Lung (tissue), 12 donors: ENCODE results near the gene CEP164. TPM values are rescaled to one million over a fixed set of nuclear protein-coding genes. Genes with fewer than 3 reads are reported as not detected.

ENCODE experiments used
- ATAC-seq: fragments of 200-7000 bp; cut with Tn5 transposase; one replicate; pipeline ENCODE4 v1.9.1; 2020; ENCODE audit warnings: moderate number of reproducible peaks; ENCODE audit not compliant: insufficient read depth, low FRiP score
- DNase-seq, 3 donors: peaks; one replicate each; pipeline ENCODE4 v3.0.0-alpha.2; 2013 to 2017
- H3K27ac ChIP-seq, 2 donors: one replicate each; pipeline ENCODE4 v1.5.1; 2013; ENCODE audit warnings: mild to moderate bottlenecking in 2 of 2, moderate library complexity in 2 of 2, control low read depth in 1 of 2, inconsistent platforms in 1 of 2, low read depth in 1 of 2, low read length in 1 of 2
- H3K27me3 ChIP-seq, 3 donors: one replicate each; pipeline ENCODE4 v1.5.1; 2013; ENCODE audit warnings: low read length in 2 of 3; ENCODE audit not compliant: control insufficient read depth in 3 of 3, insufficient read depth in 3 of 3
- H3K36me3 ChIP-seq, 4 donors: one replicate each; pipeline ENCODE4 v1.5.1; 2013; ENCODE audit warnings: low read length in 4 of 4, mild to moderate bottlenecking in 1 of 4, moderate library complexity in 1 of 4; ENCODE audit not compliant: control insufficient read depth in 4 of 4, insufficient read depth in 4 of 4
- H3K4me1 ChIP-seq, 5 donors: one replicate each; pipeline ENCODE4 v1.5.1; 2013; ENCODE audit warnings: low read length in 5 of 5, mild to moderate bottlenecking in 2 of 5, moderate library complexity in 1 of 5; ENCODE audit not compliant: control insufficient read depth in 5 of 5, insufficient read depth in 5 of 5
- H3K4me3 ChIP-seq: one replicate; pipeline ENCODE4 v1.5.1; 2013; ENCODE audit warnings: mild to moderate bottlenecking, control low read depth, moderate library complexity
- H3K9ac ChIP-seq, 2 donors: one replicate each; pipeline ENCODE4 v1.5.1; 2013; ENCODE audit warnings: low read length in 2 of 2, control low read depth in 1 of 2; ENCODE audit not compliant: insufficient read depth in 1 of 2
- H3K9me3 ChIP-seq, 4 donors: one replicate each; pipeline ENCODE4 v1.5.1; 2013; ENCODE audit warnings: low read length in 3 of 4, mild to moderate bottlenecking in 1 of 4, moderate library complexity in 1 of 4; ENCODE audit not compliant: control insufficient read depth in 4 of 4, insufficient read depth in 3 of 4
- WGBS, 2 donors: extraction: QIAGEN DNeasy Blood & Tissue Kit; methylation state at CpG; one replicate each; pipeline ENCODE4 v1.1.7; 2013; 5-methylcytosine and 5-hydroxymethylcytosine counted together
- polyA plus RNA-seq, 2 donors: library from polyadenylated mRNA; stranded (reverse); fragments of 200-250 nt; gene quantifications; one replicate each; pipeline ENCODE4 v1.2.1, GENCODE V29; 2013
- total RNA-seq, 2 donors: library from RNA; depleted of rRNA in 1 of 2; stranded (reverse); fragments of >200 nt in 1 of 2; gene quantifications; one replicate each; pipeline ENCODE4 v1.2.1, GENCODE V29; 2014 to 2021
- TF ChIP-seq, protein P1 (sequence below): IDR thresholded peaks from 2 replicates; pipeline ENCODE4 v1.5.1; 2012; ENCODE audit warnings: mild to moderate bottlenecking; ENCODE audit errors: control extremely low read depth, extremely low read depth
- donor health status: control.
- donor health status: control.
- donor health status: Bipolar disorder and iron deficiency.
- donor health status: healthy.
- donor health status: DM: yes; HTN: yes; CAD: no.

CEP164 gene
- total and polyA plus RNA-seq, 4 donors = 12.0 to 36.1 (median 26.7) TPM

DNA sequence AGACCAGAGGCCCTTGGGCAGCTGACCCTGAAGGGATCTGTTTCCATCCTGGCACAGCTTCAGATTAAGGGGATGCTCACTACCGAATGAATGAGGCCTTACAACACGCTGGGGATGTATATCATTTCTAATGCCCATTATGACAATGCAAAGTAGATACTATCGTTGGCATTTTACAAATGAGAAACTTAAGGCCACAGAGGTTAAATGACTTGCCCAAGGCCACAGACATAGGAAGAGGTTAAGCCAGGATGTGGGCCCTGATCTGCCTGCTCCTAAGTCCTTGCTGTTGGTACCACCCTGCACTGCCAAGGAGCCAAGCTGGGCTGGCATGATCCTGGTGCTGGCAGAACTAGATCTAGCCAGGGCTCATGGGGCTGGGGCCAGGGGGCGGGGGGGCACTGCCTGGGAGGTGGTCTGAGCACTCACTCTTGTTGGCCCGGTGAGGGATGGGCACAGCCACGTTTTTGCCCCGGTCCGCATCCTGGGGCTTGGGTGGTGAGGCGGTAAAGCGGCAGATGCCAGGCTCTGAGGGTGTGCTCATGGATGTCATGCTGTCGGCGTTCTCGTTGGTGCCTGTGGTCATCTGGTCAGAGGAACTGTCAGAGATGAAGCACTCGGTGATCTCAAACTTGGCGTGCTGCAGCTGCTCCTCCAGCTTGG, 102.8 kb downstream of the CEP164 start:
- Histone ChIP-seq H3K27ac (no peak overlapping the region), H3K4me1 (no peaks in the 10 kb centered on the region), H3K9ac (no peak overlapping the region), H3K9me3 (no peaks in the 10 kb centered on the region), H3K4me3 (no peak overlapping the region), H3K36me3 (peaks cover 0 to 2% (median 0%) of the 10 kb centered on the region in 4 donors), H3K27me3 (peaks cover 0 to 10% (median 0%) of the 10 kb centered on the region in 3 donors)
- TF ChIP-seq, protein P1, sequence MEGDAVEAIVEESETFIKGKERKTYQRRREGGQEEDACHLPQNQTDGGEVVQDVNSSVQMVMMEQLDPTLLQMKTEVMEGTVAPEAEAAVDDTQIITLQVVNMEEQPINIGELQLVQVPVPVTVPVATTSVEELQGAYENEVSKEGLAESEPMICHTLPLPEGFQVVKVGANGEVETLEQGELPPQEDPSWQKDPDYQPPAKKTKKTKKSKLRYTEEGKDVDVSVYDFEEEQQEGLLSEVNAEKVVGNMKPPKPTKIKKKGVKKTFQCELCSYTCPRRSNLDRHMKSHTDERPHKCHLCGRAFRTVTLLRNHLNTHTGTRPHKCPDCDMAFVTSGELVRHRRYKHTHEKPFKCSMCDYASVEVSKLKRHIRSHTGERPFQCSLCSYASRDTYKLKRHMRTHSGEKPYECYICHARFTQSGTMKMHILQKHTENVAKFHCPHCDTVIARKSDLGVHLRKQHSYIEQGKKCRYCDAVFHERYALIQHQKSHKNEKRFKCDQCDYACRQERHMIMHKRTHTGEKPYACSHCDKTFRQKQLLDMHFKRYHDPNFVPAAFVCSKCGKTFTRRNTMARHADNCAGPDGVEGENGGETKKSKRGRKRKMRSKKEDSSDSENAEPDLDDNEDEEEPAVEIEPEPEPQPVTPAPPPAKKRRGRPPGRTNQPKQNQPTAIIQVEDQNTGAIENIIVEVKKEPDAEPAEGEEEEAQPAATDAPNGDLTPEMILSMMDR = no peak
- WGBS, 2 donors = 91% methylated on average over 15 of the region's 15 CpGs
- ATAC-seq = no peak
- no peak for DNase-seq

DNA sequence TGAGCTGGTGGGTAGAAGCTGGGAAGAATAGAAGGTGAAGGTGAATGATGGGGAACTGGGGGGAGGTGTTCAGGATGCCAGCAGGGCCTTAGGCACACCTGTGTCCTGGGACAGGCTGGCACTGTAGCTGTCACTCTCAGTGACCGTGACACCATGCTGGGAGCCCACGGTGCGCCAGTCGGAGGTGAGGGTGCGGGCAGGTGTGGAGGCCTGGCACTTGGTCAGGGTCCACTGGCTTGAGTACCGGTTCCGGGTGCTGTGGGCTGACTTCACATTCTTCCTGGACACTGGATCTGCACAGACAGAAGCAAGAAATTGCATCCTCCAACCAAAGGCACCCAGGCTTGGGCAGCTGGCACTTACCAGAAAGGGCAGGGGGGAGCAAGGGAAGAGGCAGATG, 103.8 kb downstream of the CEP164 start:
- DNase-seq (no peak), ATAC-seq (no peak)
- Histone ChIP-seq H3K4me1 (no peaks in the 10 kb centered on the region), H3K27ac (no peak overlapping the region), H3K4me3 (no peak overlapping the region), H3K27me3 (peaks cover 0 to 10% (median 0%) of the 10 kb centered on the region in 3 donors), H3K36me3 (peaks cover 0 to 2% (median 0%) of the 10 kb centered on the region in 4 donors), H3K9me3 (no peaks in the 10 kb centered on the region), H3K9ac (no peak overlapping the region)
- 97 to 99% methylated on average over 7 of the region's 7 CpGs for WGBS, 2 donors
- TF ChIP-seq, protein P1 = no peak

DNA sequence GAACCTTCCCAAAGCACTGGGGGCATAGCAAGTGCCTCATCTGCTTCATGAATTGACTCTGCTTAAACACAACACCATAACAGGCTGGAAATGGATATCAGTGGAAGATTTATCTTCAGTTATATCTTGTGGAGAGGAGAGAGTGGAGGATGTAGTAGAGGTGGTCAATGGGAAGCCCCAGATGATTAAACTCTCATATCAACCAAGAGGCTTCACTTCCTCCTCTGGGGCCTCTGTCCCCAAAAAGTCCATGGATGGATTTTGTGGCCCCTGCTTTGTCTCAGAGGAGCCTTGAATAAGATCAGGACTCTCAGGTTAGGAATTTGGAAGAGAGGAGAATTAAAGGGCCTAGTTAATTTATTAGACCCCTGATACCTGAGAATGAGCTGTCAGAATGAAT, 106.1 kb downstream of the CEP164 start:
- ATAC-seq = no peak

More for the DNA sequence above, 106.1 kb downstream of the CEP164 start:
- H3K4me1 ChIP-seq = no peaks in the 10 kb centered on the region
- TF ChIP-seq, protein P1 = no peak
- H3K9me3 ChIP-seq = peaks cover 0 to 4% (median 0%) of the 10 kb centered on the region in 4 donors
- H3K27me3 ChIP-seq = peaks cover 0 to 10% (median 0%) of the 10 kb centered on the region in 3 donors
- no peak overlapping the region for H3K4me3 ChIP-seq
- no peak overlapping the region for H3K27ac ChIP-seq
- DNase-seq = no peak
- H3K36me3 ChIP-seq = peaks cover 0 to 2% (median 0%) of the 10 kb centered on the region in 4 donors
- H3K9ac ChIP-seq = no peak overlapping the region
